ENCODE data around the gene NUP210L. TPM values are rescaled to one million over a fixed set of nuclear protein-coding genes. Genes with fewer than 3 reads are reported as not detected.
"Not testable (repeated sequence)": the region's sequence is repeated elsewhere in the genome, so short reads cannot be mapped to it uniquely, and the experiment has no call there.

Gene NUP210L
- total RNA-seq, 1 donor from 2014 or later, result 0.22 TPM

DNA sequence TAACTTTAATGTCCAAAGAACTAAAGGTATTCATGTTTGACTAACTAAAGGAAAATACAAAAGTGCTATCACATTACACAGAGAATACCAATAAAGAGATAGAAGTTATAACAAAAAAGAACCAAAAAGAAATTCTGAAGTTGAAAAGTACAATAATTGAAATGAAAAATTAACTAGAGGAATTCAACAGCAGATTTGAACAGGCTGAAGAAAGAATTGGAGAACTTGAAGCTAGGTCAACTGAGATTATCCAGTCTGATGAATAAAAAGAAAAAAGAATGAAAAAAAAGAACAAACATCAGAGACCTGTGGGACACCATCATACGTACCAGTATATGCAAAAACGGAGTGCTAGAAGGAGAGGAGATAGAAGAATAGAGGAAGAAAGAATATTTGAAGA, 78.5 kb downstream of the NUP210L start:
- Mint-ChIP-seq H3K9me3 (peaks cover 6% of the 10 kb centered on the region), H3K4me1 (no peaks in the 10 kb centered on the region), H3K36me3 (ENCODE audit: low read depth) (peaks cover 5% of the 10 kb centered on the region), H3K27ac (no peak overlapping the region), H3K27me3 (peaks cover 11% of the 10 kb centered on the region), H3K4me3 (no peak overlapping the region)
- TF ChIP-seq, protein P1, sequence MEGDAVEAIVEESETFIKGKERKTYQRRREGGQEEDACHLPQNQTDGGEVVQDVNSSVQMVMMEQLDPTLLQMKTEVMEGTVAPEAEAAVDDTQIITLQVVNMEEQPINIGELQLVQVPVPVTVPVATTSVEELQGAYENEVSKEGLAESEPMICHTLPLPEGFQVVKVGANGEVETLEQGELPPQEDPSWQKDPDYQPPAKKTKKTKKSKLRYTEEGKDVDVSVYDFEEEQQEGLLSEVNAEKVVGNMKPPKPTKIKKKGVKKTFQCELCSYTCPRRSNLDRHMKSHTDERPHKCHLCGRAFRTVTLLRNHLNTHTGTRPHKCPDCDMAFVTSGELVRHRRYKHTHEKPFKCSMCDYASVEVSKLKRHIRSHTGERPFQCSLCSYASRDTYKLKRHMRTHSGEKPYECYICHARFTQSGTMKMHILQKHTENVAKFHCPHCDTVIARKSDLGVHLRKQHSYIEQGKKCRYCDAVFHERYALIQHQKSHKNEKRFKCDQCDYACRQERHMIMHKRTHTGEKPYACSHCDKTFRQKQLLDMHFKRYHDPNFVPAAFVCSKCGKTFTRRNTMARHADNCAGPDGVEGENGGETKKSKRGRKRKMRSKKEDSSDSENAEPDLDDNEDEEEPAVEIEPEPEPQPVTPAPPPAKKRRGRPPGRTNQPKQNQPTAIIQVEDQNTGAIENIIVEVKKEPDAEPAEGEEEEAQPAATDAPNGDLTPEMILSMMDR (IDR thresholded peaks at IDR 0.05), result no peak
- POLR2A ChIA-PET, result interaction anchor here (0.5 kb wide), 1 partner anchor 107 kb away, joined by 6 read pairs; no protein-coding TSS in a partner anchor
- intact Hi-C loops (cut with micrococcal nuclease), result no loop called here
- CTCF ChIA-PET, result no interaction called here
- no peak for ATAC-seq (ENCODE audit: low read depth)
- DNase-seq, result no peak

DNA sequence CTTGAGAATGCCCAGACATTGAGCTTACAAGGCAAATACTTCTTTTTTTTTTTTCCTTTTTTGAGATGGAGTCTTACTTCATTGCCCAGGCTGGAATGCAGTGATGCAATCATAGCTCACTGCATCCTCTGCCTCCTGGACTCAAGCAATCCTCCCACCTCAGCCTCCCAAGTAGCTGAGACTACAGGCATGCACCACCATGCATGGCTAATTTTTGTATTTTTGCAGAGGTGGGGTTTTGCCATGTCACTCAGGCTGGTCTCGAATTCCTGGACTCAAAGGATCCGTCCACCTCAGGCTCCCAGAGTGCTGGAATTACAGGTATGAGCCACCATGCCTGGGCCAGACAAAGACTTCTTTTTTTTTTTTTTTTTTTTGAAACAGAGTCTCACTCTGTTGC, 79.1 kb downstream of the NUP210L start:
- Mint-ChIP-seq H3K27ac (no peak overlapping the region), H3K9me3 (peaks cover 6% of the 10 kb centered on the region), H3K36me3 (ENCODE audit: low read depth) (peaks cover 5% of the 10 kb centered on the region), H3K27me3 (peaks cover 11% of the 10 kb centered on the region), H3K4me1 (no peaks in the 10 kb centered on the region), H3K4me3 (no peak overlapping the region)
- intact Hi-C loops (cut with micrococcal nuclease), result no loop called here
- no peak for DNase-seq
- POLR2A ChIA-PET, result no interaction called here
- ATAC-seq (ENCODE audit: low read depth), result no peak
- CTCF ChIA-PET, result no interaction called here
- TF ChIP-seq, protein P1 (IDR thresholded peaks at IDR 0.05), result no peak

DNA sequence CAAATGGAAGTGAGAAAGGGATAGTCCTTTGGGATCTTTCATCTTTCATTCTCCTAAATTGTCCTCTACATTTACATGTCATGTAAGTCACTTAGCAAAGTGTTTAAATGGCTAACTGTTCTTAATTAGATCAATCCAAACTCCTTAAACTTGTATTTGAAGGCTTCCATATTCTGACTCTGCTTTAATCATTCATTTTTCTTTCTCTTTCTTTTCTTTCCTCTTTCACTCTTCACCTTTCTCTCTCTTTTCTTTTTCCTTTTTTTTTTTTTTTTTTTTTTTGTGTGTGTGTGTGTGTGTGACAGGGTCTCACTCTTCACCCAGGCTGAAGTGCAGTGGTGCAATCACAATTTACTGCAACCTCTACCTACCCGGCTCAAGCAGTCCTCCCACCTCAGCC, 92.6 kb downstream of the NUP210L start:
- Mint-ChIP-seq H3K27ac (no peak overlapping the region), H3K4me1 (no peaks in the 10 kb centered on the region), H3K4me3 (no peak overlapping the region), H3K36me3 (ENCODE audit: low read depth) (no peaks in the 10 kb centered on the region), H3K27me3 (peaks cover 28% of the 10 kb centered on the region), H3K9me3 (no peaks in the 10 kb centered on the region)
- DNase-seq (no peak), ATAC-seq (ENCODE audit: low read depth) (no peak)
- CTCF ChIA-PET, result no interaction called here
- intact Hi-C loops (cut with micrococcal nuclease), result no loop called here
- POLR2A ChIA-PET, result no interaction called here
- TF ChIP-seq, protein P1 (IDR thresholded peaks at IDR 0.05), result no peak

DNA sequence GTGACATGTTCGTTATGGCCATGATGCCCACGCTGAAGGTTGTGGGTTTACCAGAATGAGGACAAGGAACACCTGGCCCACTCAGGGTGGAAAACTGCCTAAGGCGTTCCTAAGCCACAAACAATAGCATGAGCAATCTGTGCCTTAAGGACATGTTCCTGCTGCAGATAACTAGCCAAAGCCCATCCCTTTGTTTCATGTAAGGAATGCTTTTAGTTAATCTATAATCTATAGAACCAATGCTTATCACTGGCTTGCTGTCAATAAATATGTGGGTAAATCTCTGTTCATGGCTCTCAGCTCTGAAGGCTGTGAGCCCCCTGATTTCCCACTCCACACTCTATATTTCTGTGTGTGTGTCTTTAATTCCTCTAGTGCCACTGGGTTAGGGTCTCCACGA, 107.4 kb downstream of the NUP210L start:
- DNase-seq; H3K4me1 Mint-ChIP-seq; H3K4me3 Mint-ChIP-seq; H3K27me3 Mint-ChIP-seq; H3K9me3 Mint-ChIP-seq; intact Hi-C loops (cut with micrococcal nuclease); CTCF ChIA-PET; ATAC-seq (ENCODE audit: low read depth); POLR2A ChIA-PET; H3K36me3 Mint-ChIP-seq (ENCODE audit: low read depth); H3K27ac Mint-ChIP-seq: not testable (repeated sequence)

DNA sequence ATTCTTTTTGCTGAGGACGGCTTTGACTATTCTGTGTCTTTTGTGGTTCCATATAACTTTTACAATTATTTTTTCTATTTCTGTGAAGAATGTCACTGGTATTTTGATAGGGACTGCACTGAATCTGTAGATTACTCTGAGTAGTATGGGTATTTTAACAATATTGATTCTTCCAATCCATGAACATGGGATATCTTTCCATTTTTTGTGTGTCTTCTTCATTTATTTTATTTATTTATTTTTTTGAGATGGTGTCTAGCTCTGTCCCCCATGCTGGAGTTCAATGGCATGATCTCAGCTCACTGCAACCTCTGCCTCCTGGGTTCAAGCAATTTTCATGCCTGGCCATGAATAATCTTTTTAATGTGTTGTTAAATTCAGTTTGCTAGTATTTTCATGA, 121.2 kb downstream of the NUP210L start:
- H3K9me3 Mint-ChIP-seq; H3K27me3 Mint-ChIP-seq; CTCF ChIA-PET; ATAC-seq (ENCODE audit: low read depth); H3K4me3 Mint-ChIP-seq; POLR2A ChIA-PET; DNase-seq; H3K27ac Mint-ChIP-seq; H3K4me1 Mint-ChIP-seq; intact Hi-C loops (cut with micrococcal nuclease); H3K36me3 Mint-ChIP-seq (ENCODE audit: low read depth): not testable (repeated sequence)

DNA sequence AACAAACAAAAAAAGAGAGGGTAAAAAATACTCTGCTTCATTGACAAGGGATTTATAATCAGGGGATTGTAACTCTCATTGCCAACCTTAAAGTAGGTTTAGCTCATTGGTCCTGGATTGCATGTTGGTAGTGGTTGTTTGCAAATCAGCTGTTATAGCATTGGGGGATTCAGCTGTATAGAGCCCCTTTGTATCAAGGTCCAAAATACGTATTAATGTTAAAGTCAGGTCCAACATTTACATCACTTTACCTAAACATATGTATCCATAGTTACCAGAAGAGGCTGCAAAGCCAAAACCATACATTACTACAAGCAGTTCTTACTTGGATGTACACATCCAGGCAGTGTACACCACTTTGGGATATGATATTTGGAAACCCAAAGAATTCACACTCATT, 134.9 kb downstream of the NUP210L start:
- TF ChIP-seq, protein P1 (IDR thresholded peaks at IDR 0.05), result no peak
- Mint-ChIP-seq H3K4me3 (no peak overlapping the region), H3K36me3 (ENCODE audit: low read depth) (no peaks in the 10 kb centered on the region), H3K9me3 (no peaks in the 10 kb centered on the region), H3K27ac (no peak overlapping the region), H3K4me1 (no peaks in the 10 kb centered on the region), H3K27me3 (no peaks in the 10 kb centered on the region)
- POLR2A ChIA-PET, result interaction anchor here (1.0 kb wide), 1 partner anchor 29 kb away, joined by 3 read pairs; the partner anchor contains the start of gene RPS27
- CTCF ChIA-PET, result no interaction called here
- ATAC-seq (ENCODE audit: low read depth) (no peak), DNase-seq (no peak)
- intact Hi-C loops (cut with micrococcal nuclease), result no loop called here

Measured in activated B cell treated with CpG ODN at 0.5 μM for 24 hours (primary cell).